Endodermal cell (in vitro differentiated cells): ENCODE data around the gene MACROD2. TPM values are rescaled to one million over a fixed set of nuclear protein-coding genes. Genes with fewer than 3 reads are reported as not detected.

Source experiments
- DNase-seq: peaks from one replicate; pipeline ENCODE4 v3.0.0-alpha.2; 2017
- H3K27ac ChIP-seq: 2 replicates; pipeline ENCODE4 v1.5.1; 2013; ENCODE audit warnings: mild to moderate bottlenecking, low read depth, low read length, moderate library complexity
- H3K27me3 ChIP-seq: 2 replicates; pipeline ENCODE4 v1.6.1; 2013; ENCODE audit warnings: mild to moderate bottlenecking, low read length, moderate library complexity; ENCODE audit not compliant: insufficient read depth, control insufficient read depth, poor library complexity, severe bottlenecking
- H3K36me3 ChIP-seq: 2 replicates; pipeline ENCODE4 v1.7.0; 2013; ENCODE audit warnings: mild to moderate bottlenecking, low read length, moderate library complexity; ENCODE audit not compliant: control insufficient read depth, insufficient read depth
- H3K4me1 ChIP-seq: one replicate; pipeline ENCODE4 v1.7.0; 2013; ENCODE audit warnings: low read length; ENCODE audit not compliant: control insufficient read depth, insufficient read depth
- H3K4me3 ChIP-seq: 2 replicates; pipeline ENCODE4 v1.5.1; 2013; ENCODE audit warnings: mild to moderate bottlenecking, low read length, moderate library complexity
- H3K9ac ChIP-seq: 2 replicates; pipeline ENCODE4 v1.6.1; 2013; ENCODE audit warnings: mild to moderate bottlenecking, low read length, moderate library complexity; ENCODE audit not compliant: poor library complexity, severe bottlenecking; ENCODE audit errors: extremely low read depth
- H3K9me3 ChIP-seq: 2 replicates; pipeline ENCODE4 v1.6.1; 2013; ENCODE audit warnings: mild to moderate bottlenecking, low read length, moderate library complexity; ENCODE audit not compliant: control insufficient read depth
- H3K27ac Mint-ChIP-seq: 2 replicates; pipeline ENCODE4 v1.8.0; 2020; ENCODE audit warnings: mixed read lengths
- H3K27me3 Mint-ChIP-seq: 2 replicates; pipeline ENCODE4 v1.8.0; 2021; ENCODE audit warnings: mild to moderate bottlenecking, mixed read lengths; ENCODE audit not compliant: insufficient read depth
- H3K36me3 Mint-ChIP-seq: 2 replicates; pipeline ENCODE4 v1.8.0; 2020; ENCODE audit warnings: low read depth, mixed read lengths
- H3K4me1 Mint-ChIP-seq: 2 replicates; pipeline ENCODE4 v1.8.0; 2020; ENCODE audit warnings: mixed read lengths
- H3K4me3 Mint-ChIP-seq: 2 replicates; pipeline ENCODE4 v1.8.0; 2020; ENCODE audit warnings: mild to moderate bottlenecking, moderate library complexity, mixed read lengths
- H3K9me3 Mint-ChIP-seq: 2 replicates; pipeline ENCODE4 v1.8.0; 2020; ENCODE audit warnings: mild to moderate bottlenecking, mixed read lengths
- CTCF ChIP-seq: fragments of 200-600 bp; sonication (generic); conservative IDR thresholded peaks from 2 replicates; pipeline ENCODE4 v1.5.0; 2021; ENCODE audit warnings: antibody characterized with exemption, mild to moderate bottlenecking
- WGBS, 2 experiments: methylation state at CpG; one replicate each; pipeline versions ENCODE4 v1.1.5 to v1.1.7; 2013; ENCODE audit warnings: missing lambda C conversion rate in 2 of 2, mixed read lengths in 1 of 2; ENCODE audit not compliant: insufficient coverage in 1 of 2, insufficient read length in 1 of 2; 5-methylcytosine and 5-hydroxymethylcytosine counted together
- total RNA-seq, 2 donors: library from RNA; stranded (reverse); fragmentation: NEBNext Ultra II Directional in 1 of 2; extraction: Animal tissue kit (Norgen Biotek cat#: 25700) in 1 of 2; gene quantifications; 2 replicates in 1 of 2; 3 replicates in 1 of 2; pipeline ENCODE4 v1.2.1, GENCODE V29; 2021

Gene MACROD2
- total RNA-seq, 2 donors from 2014 or later = 2.3 to 4.8 TPM

DNA sequence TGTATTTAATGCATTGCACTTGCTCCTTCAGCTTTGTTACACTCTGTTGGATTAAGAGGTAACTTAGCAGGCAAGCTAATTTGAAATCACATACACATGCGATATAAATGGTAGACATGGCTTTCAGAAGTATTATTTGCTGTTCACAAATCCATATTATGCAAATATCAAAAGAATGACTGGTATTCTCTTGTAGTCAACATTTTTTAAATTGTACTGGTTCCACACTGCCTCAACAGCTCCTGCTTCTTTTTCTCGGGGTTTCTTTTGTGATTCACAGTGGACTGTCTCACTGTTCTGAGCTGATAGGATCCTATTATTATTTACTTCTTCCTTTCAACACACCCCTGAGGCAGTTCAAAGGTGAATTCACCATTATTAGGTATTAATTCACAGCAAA lies 1650.5 kb downstream of the MACROD2 start:
- Histone ChIP-seq H3K9ac (no peak overlapping the region), H3K4me1 (no peaks in the 10 kb centered on the region), H3K4me3 (no peak overlapping the region), H3K36me3 (no peaks in the 10 kb centered on the region), H3K27ac (no peak overlapping the region), H3K27me3 (no peaks in the 10 kb centered on the region), H3K9me3 (no peaks in the 10 kb centered on the region)
- Mint-ChIP-seq H3K27me3 (peaks cover 1% of the 10 kb centered on the region), H3K4me3 (no peak overlapping the region), H3K27ac (no peak overlapping the region), H3K4me1 (no peaks in the 10 kb centered on the region), H3K36me3 (no peaks in the 10 kb centered on the region), H3K9me3 (no peaks in the 10 kb centered on the region)
- DNase-seq = no peak
- TF ChIP-seq CTCF = no peak
- 100% methylated on average over 2 of the region's 2 CpGs; no CpG with 5 or more reads in 1 of the 2 experiments for WGBS, 2 experiments

DNA sequence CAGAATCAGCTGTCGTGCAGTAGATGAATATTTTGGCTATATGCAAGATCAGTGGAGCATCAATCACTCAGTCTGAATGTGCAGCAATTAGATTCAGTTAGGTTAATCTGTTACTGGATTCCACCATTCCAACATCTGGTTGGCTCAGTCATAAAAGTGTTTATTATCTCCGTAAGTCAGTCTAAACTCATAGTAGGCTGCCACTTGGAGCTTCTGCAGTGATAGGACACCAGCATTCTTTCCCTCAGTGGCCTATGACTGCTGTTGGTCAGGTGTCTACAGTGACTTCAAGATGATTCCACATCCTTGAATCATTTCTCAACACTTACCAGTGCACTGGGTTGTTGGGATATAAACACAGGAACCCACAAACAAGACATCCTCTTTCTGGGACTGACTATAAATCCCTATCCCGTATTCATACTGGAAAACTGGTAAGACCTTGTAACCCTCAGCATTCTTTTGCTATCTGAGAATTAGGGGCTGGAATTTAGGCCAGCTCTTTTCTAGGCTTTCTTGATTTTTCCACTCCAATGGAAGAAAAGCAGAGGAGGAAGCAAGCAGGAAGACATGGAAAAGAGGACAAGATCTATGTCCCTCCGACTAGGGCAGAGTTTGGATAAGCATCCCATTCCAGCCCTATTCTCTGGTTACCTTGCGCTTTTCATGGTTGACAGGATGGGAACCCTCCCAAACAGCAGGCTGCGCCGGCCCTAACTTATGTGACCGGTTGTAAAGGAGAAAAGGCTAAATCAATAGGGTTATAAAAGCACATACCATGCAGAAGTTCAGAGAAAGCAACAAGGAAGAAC lies 1658.3 kb downstream of the MACROD2 start:
- Histone ChIP-seq H3K4me3 (no peak overlapping the region), H3K9ac (no peak overlapping the region), H3K27ac (no peak overlapping the region), H3K27me3 (no peaks in the 10 kb centered on the region), H3K36me3 (no peaks in the 10 kb centered on the region), H3K4me1 (peaks cover 3% of the 10 kb centered on the region), H3K9me3 (no peaks in the 10 kb centered on the region)
- no peak for TF ChIP-seq CTCF
- Mint-ChIP-seq H3K27me3 (peaks cover 2% of the 10 kb centered on the region), H3K9me3 (no peaks in the 10 kb centered on the region), H3K4me3 (no peak overlapping the region), H3K27ac (no peak overlapping the region), H3K36me3 (no peaks in the 10 kb centered on the region), H3K4me1 (peaks cover 6% of the 10 kb centered on the region)
- 89% methylated on average over 7 to 8 of the region's 8 CpGs for WGBS, 2 experiments
- no peak for DNase-seq

GRCh38 chr20:15654208-15654649 lies 1658.9 kb downstream of the MACROD2 start:
- Mint-ChIP-seq H3K9me3 (no peaks in the 10 kb centered on the region), H3K27ac (no peak overlapping the region), H3K4me3 (no peak overlapping the region), H3K4me1 (peaks cover 8% of the 10 kb centered on the region), H3K36me3 (no peaks in the 10 kb centered on the region), H3K27me3 (peaks cover 2% of the 10 kb centered on the region)
- peak; percentile 87 for TF ChIP-seq CTCF
- H3K27me3 ChIP-seq = no peaks in the 10 kb centered on the region
- H3K9me3 ChIP-seq = no peaks in the 10 kb centered on the region
- peaks cover 4% of the 10 kb centered on the region for H3K4me1 ChIP-seq
- DNase-seq = peak; percentile 82
- H3K27ac ChIP-seq = no peak overlapping the region
- H3K4me3 ChIP-seq = no peak overlapping the region
- no peaks in the 10 kb centered on the region for H3K36me3 ChIP-seq
- 78% methylated on average over 2 of the region's 2 CpGs; no CpG with 5 or more reads in 1 of the 2 experiments for WGBS, 2 experiments
- H3K9ac ChIP-seq = no peak overlapping the region
